A673 (cell line): Measurements from ENCODE around the gene UPK1B. TPM values are rescaled to one million over a fixed set of nuclear protein-coding genes. Genes with fewer than 3 reads are reported as not detected.

ENCODE experiments used
- BruUV-seq: library from RNA; stranded (reverse); fragments of 400-500 nt; replicated peaks from 2 replicates; lab custom pipeline; 2021; lab: Mats Ljungman, UMichigan
- CTCF ChIA-PET: fragments of 300-600 bp; sonication (Branson Sonifier 250); formaldehyde crosslinking; loops from one replicate; lab custom pipeline; 2022; ENCODE audit warnings: antibody characterized with exemption; lab: Charles Lee
- POLR2A ChIA-PET: fragments of 300-600 bp; sonication (Branson Sonifier 250); formaldehyde crosslinking; loops from one replicate; lab custom pipeline; 2022; ENCODE audit warnings: antibody characterized with exemption; ENCODE audit not compliant: low non-redundant PET; lab: Charles Lee
- DNase-seq: peaks from one replicate; pipeline ENCODE4 v3.0.0-alpha.2; 2015; ENCODE audit warnings: low spot score
- H3K27ac ChIP-seq: fragments of 200-600 bp; sonication (generic); 2 replicates; pipeline ENCODE4 v1.5.1; 2016; ENCODE audit warnings: mixed run types, low read depth, mild to moderate bottlenecking, mixed read lengths, antibody characterized with exemption, low read length; ENCODE audit not compliant: poor library complexity, severe bottlenecking
- H3K27me3 ChIP-seq: fragments of 200-600 bp; sonication (generic); replicated peaks from 2 replicates; pipeline ENCODE4 v1.6.1; 2017; ENCODE audit warnings: mixed run types, low read depth, mild to moderate bottlenecking, mixed read lengths, antibody characterized with exemption, low read length; ENCODE audit not compliant: insufficient read depth, poor library complexity
- H3K36me3 ChIP-seq: fragments of 200-600 bp; sonication (generic); 2 replicates; pipeline ENCODE4 v1.6.1; 2016; ENCODE audit warnings: mixed run types, mild to moderate bottlenecking, mixed read lengths, antibody characterized with exemption, low read length; ENCODE audit not compliant: insufficient read depth, poor library complexity, severe bottlenecking
- H3K4me1 ChIP-seq: fragments of 200-600 bp; sonication (generic); 2 replicates; pipeline ENCODE4 v1.6.1; 2017; ENCODE audit warnings: mixed run types, mild to moderate bottlenecking, mixed read lengths, antibody characterized with exemption, low read length; ENCODE audit not compliant: insufficient read depth, poor library complexity, severe bottlenecking
- H3K4me3 ChIP-seq: fragments of 200-600 bp; sonication (generic); 2 replicates; pipeline ENCODE4 v1.5.1; 2016; ENCODE audit warnings: low read depth, mixed run types, mild to moderate bottlenecking, mixed read lengths, low read length; ENCODE audit not compliant: poor library complexity, severe bottlenecking
- H3K9me3 ChIP-seq: fragments of 200-600 bp; sonication (generic); 2 replicates; pipeline ENCODE4 v1.6.1; 2016; ENCODE audit warnings: mixed run types, low read depth, mild to moderate bottlenecking, mixed read lengths, antibody characterized with exemption, low read length; ENCODE audit not compliant: poor library complexity, severe bottlenecking
- EZH2 ChIP-seq: fragments of 200-600 bp; sonication (generic); IDR thresholded peaks from 2 replicates; pipeline ENCODE4 v1.6.1; 2017; ENCODE audit warnings: borderline replicate concordance, low read depth, mild to moderate bottlenecking, mixed read lengths, antibody characterized with exemption, low read length; ENCODE audit not compliant: poor library complexity, severe bottlenecking
- intact Hi-C: fragments of 100-400 bp; cut with micrococcal nuclease; formaldehyde crosslinking; loops from one replicate; pipeline ENCODE4 v1.10.0; 2022; ENCODE audit not compliant: unreplicated experiment
- total RNA-seq: library from RNA; stranded (reverse); gene quantifications from 2 replicates; pipeline ENCODE4 v1.2.3, GENCODE V29; 2021
- TF ChIP-seq, protein P1 (sequence below): fragments of 300-800, 200-600 bp; sonication (generic); conservative IDR thresholded peaks from 2 replicates; pipeline ENCODE4 v1.5.1; 2017; ENCODE audit warnings: low read depth, mild to moderate bottlenecking, antibody characterized with exemption, low read length, moderate library complexity, mixed read lengths

UPK1B gene
- total RNA-seq, 1 experiment from 2014 or later, result not detected

DNA sequence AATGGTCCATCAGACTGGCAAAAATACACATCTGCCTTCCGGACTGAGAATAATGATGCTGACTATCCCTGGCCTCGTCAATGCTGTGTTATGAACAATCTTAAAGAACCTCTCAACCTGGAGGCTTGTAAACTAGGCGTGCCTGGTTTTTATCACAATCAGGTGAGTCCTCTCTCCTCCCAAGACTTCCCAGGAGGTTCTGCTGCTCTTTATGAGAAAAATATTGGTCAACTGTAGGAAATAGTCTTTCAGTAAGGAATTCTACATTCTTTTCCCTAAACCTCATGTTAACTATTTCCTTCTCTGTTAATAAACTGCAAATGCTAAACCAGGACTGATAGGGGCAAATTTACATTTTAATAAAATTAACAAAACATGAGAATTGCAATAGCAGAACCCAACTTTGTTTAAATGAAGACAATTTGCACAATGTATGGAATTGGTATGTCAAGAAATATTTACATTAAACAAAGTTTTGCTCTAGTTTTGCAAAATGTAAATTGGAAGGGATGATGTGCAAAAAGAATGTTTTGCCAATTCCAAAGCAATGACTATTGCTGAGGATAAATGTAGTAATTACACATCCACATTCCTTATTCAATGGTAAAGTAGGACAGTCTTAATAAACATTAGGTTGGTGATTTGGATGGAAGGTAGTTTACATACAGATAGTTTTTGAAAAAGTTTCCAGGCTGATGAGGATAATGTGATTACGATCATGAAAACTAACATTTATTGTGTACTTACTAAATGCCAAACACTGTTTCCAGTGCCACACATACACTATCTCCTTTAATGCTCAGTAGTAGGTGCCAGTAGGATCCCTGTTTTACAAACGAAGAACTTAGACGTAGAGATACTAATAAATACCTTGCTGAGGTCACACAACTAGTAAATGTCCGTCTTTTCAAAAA, 21.1 kb downstream of the UPK1B start:
- no peaks in the 10 kb centered on the region for H3K27me3 ChIP-seq
- no peaks in the 10 kb centered on the region for H3K4me1 ChIP-seq
- ChIA-PET CTCF (no interaction called here), POLR2A (no interaction called here)
- intact Hi-C loops, result no loop called here
- no TSS peak for BruUV-seq
- no peaks in the 10 kb centered on the region for H3K9me3 ChIP-seq
- H3K27ac ChIP-seq, result no peak overlapping the region
- TF ChIP-seq EZH2, result no peak
- TF ChIP-seq, protein P1, sequence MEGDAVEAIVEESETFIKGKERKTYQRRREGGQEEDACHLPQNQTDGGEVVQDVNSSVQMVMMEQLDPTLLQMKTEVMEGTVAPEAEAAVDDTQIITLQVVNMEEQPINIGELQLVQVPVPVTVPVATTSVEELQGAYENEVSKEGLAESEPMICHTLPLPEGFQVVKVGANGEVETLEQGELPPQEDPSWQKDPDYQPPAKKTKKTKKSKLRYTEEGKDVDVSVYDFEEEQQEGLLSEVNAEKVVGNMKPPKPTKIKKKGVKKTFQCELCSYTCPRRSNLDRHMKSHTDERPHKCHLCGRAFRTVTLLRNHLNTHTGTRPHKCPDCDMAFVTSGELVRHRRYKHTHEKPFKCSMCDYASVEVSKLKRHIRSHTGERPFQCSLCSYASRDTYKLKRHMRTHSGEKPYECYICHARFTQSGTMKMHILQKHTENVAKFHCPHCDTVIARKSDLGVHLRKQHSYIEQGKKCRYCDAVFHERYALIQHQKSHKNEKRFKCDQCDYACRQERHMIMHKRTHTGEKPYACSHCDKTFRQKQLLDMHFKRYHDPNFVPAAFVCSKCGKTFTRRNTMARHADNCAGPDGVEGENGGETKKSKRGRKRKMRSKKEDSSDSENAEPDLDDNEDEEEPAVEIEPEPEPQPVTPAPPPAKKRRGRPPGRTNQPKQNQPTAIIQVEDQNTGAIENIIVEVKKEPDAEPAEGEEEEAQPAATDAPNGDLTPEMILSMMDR, result no peak
- DNase-seq, result no peak
- no peak overlapping the region for H3K4me3 ChIP-seq
- no peaks in the 10 kb centered on the region for H3K36me3 ChIP-seq

DNA sequence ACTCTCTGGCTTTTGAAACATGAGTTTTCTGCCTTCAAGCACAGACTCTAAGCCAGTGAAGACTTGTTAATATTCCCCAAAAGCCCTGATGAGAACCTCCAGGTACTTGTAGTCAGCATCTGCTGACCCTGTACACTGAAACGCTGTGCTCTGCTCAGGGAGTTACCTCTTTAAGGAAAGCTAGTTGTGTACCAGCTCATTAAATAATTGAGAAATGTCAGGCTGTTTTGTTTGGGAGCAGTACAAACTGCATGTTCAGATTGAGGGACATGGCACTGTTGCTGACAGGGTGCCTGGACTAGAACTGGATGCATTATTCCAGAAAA, 21.7 kb downstream of the UPK1B start:
- intact Hi-C loops, result no loop called here
- Histone ChIP-seq H3K27me3 (no peaks in the 10 kb centered on the region), H3K4me1 (no peaks in the 10 kb centered on the region), H3K4me3 (no peak overlapping the region), H3K36me3 (no peaks in the 10 kb centered on the region), H3K27ac (no peak overlapping the region), H3K9me3 (no peaks in the 10 kb centered on the region)
- ChIA-PET POLR2A (no interaction called here), CTCF (no interaction called here)
- BruUV-seq, result no TSS peak
- no peak for TF ChIP-seq EZH2
- TF ChIP-seq, protein P1, result no peak
- no peak for DNase-seq

DNA sequence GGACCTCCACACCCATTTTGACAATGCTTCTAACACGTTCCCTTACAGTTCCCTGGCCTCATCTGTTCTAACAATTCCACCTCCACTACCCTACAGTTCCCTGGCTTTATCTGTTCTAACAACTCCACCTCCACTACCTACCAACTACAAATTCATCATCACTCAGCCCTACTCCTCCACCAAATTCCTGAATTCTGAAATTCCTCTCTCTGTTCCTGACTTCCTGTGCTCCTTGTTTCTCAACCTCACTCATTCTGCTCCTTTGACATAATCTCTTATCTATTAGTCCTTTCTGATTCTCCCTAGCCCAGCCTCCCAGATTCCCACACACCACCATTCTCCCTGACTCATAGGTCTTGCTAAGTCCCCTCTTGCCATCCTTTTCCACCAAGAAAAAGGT, 22.5 kb downstream of the UPK1B start:
- BruUV-seq, result no TSS peak
- H3K27me3 ChIP-seq, result no peaks in the 10 kb centered on the region
- intact Hi-C loops, result no loop called here
- no peak for TF ChIP-seq EZH2
- TF ChIP-seq, protein P1, result no peak
- no peaks in the 10 kb centered on the region for H3K4me1 ChIP-seq
- ChIA-PET POLR2A (no interaction called here), CTCF (no interaction called here)
- H3K9me3 ChIP-seq, result no peaks in the 10 kb centered on the region
- H3K4me3 ChIP-seq, result no peak overlapping the region
- no peak for DNase-seq
- H3K36me3 ChIP-seq, result no peaks in the 10 kb centered on the region
- H3K27ac ChIP-seq, result no peak overlapping the region
